Nephron progenitor cell (in vitro differentiated cells): Measurements from ENCODE around the gene ALG2.
A peak's percentile ranks its signal among the peaks of the same experiment; 100 is the strongest.

Source experiments
- DNase-seq: peaks from one replicate; pipeline ENCODE4 v3.0.0; 2021
- H3K27ac Mint-ChIP-seq: 2 replicates; pipeline ENCODE4 v1.8.0; 2021; ENCODE audit warnings: mild to moderate bottlenecking, moderate library complexity, mixed read lengths
- H3K27me3 Mint-ChIP-seq: 2 replicates; pipeline ENCODE4 v1.8.0; 2021; ENCODE audit warnings: mild to moderate bottlenecking, low read depth, mixed read lengths; ENCODE audit not compliant: poor library complexity
- H3K36me3 Mint-ChIP-seq: 2 replicates; pipeline ENCODE4 v1.8.0; 2021; ENCODE audit warnings: low read depth, mixed read lengths
- H3K4me1 Mint-ChIP-seq: 2 replicates; pipeline ENCODE4 v1.8.0; 2021; ENCODE audit warnings: mixed read lengths
- H3K4me3 Mint-ChIP-seq: 2 replicates; pipeline ENCODE4 v1.8.0; 2021; ENCODE audit warnings: mild to moderate bottlenecking, moderate library complexity, mixed read lengths
- H3K9me3 Mint-ChIP-seq: 2 replicates; pipeline ENCODE4 v1.8.0; 2021; ENCODE audit warnings: mild to moderate bottlenecking, moderate library complexity, mixed read lengths
- CTCF ChIP-seq: fragments of 200-600 bp; sonication (generic); IDR thresholded peaks from 2 replicates; pipeline ENCODE4 v1.5.0; 2021; ENCODE audit warnings: antibody characterized with exemption

ALG2 gene

GRCh38 chr9:99177576-99178366 lies 44.0 kb downstream of the ALG2 start:
- DNase-seq = no peak
- Mint-ChIP-seq H3K27ac (no peak overlapping the region), H3K4me1 (peaks cover 35% of the 10 kb centered on the region), H3K4me3 (no peak overlapping the region), H3K9me3 (no peaks in the 10 kb centered on the region), H3K27me3 (peaks cover 20% of the 10 kb centered on the region), H3K36me3 (no peaks in the 10 kb centered on the region)
- no peak for TF ChIP-seq CTCF

- TF ChIP-seq CTCF = no peak
- H3K4me3 Mint-ChIP-seq = no peak overlapping the region
- H3K9me3 Mint-ChIP-seq = no peaks in the 10 kb centered on the region
- H3K27me3 Mint-ChIP-seq = peaks cover 19% of the 10 kb centered on the region
- no peak for DNase-seq
- H3K4me1 Mint-ChIP-seq = peaks cover 47% of the 10 kb centered on the region
- no peaks in the 10 kb centered on the region for H3K36me3 Mint-ChIP-seq
- H3K27ac Mint-ChIP-seq = peak overlapping the region; percentile 40
Measured at GRCh38 chr9:99176527-99177013, 45.2 kb downstream of the ALG2 start.

- DNase-seq = no peak
- no peaks in the 10 kb centered on the region for H3K36me3 Mint-ChIP-seq
- H3K27me3 Mint-ChIP-seq = peaks cover 7% of the 10 kb centered on the region
- peaks cover 67% of the 10 kb centered on the region for H3K4me1 Mint-ChIP-seq
- no peaks in the 10 kb centered on the region for H3K9me3 Mint-ChIP-seq
- H3K27ac Mint-ChIP-seq = no peak overlapping the region
- TF ChIP-seq CTCF = no peak
- no peak overlapping the region for H3K4me3 Mint-ChIP-seq
Measured at GRCh38 chr9:99173570-99174504, 47.9 kb downstream of the ALG2 start.

- no peak for TF ChIP-seq CTCF
- Mint-ChIP-seq H3K36me3 (no peaks in the 10 kb centered on the region), H3K9me3 (no peaks in the 10 kb centered on the region), H3K4me3 (peak overlapping the region; percentile 55), H3K27ac (peak overlapping the region; percentile 10), H3K27me3 (peaks cover 14% of the 10 kb centered on the region), H3K4me1 (peaks cover 82% of the 10 kb centered on the region)
- DNase-seq = peak; percentile 33
Measured at GRCh38 chr9:99172124-99173091, 49.3 kb downstream of the ALG2 start.
